Fibroblast of lung (primary cell): Measurements from ENCODE around the gene MBD4. TPM values are rescaled to one million over a fixed set of nuclear protein-coding genes. Genes with fewer than 3 reads are reported as not detected.

Experiments
- DNase-seq, 2 donors: peaks; one replicate each; pipeline versions ENCODE4 v3.0.0 to v3.0.0-alpha.2; 2010; ENCODE audit warnings: low read depth in 2 of 2
- H2AFZ ChIP-seq: 2 replicates; pipeline ENCODE4 v1.5.1; 2012; ENCODE audit warnings: low read length, control low read depth, inconsistent platforms
- H3K27ac ChIP-seq: 2 replicates; pipeline ENCODE4 v1.5.1; 2011; ENCODE audit warnings: low read length, control low read depth; ENCODE audit not compliant: insufficient read depth
- H3K27me3 ChIP-seq: 2 replicates; pipeline ENCODE4 v1.5.1; 2011; ENCODE audit warnings: mild to moderate bottlenecking, low read length; ENCODE audit not compliant: control insufficient read depth, insufficient read depth
- H3K36me3 ChIP-seq: 2 replicates; pipeline ENCODE4 v1.5.1; 2011; ENCODE audit warnings: low read length; ENCODE audit not compliant: control insufficient read depth, insufficient read depth
- H3K4me1 ChIP-seq: 2 replicates; pipeline ENCODE4 v1.5.1; 2011; ENCODE audit warnings: low read length; ENCODE audit not compliant: control insufficient read depth, insufficient read depth; ENCODE audit errors: extremely low read depth
- H3K4me2 ChIP-seq: 2 replicates; pipeline ENCODE4 v1.5.1; 2011; ENCODE audit warnings: low read length, control low read depth; ENCODE audit not compliant: insufficient read depth; ENCODE audit errors: extremely low read depth
- H3K4me3 ChIP-seq, 4 experiments: fragments of 200-600 bp in 1 of 4; sonication (generic) in 1 of 4; replicated peaks in 1 of 4; 2 replicates each; pipeline ENCODE4 v1.5.1; 2011 to 2016; ENCODE audit warnings: low read length in 4 of 4, low read depth in 3 of 4, mild to moderate bottlenecking in 3 of 4, control low read depth in 2 of 4, inconsistent platforms in 1 of 4, mixed read lengths in 1 of 4; ENCODE audit not compliant: insufficient read depth in 1 of 4; ENCODE audit errors: control extremely low read depth in 1 of 4
- H3K79me2 ChIP-seq: 2 replicates; pipeline ENCODE4 v1.5.1; 2012; ENCODE audit warnings: mild to moderate bottlenecking, low read length, inconsistent platforms; ENCODE audit not compliant: control insufficient read depth, insufficient read depth
- H3K9ac ChIP-seq: 2 replicates; pipeline ENCODE4 v1.5.1; 2011; ENCODE audit warnings: mild to moderate bottlenecking, low read length, control low read depth; ENCODE audit not compliant: insufficient read depth
- H3K9me3 ChIP-seq: 2 replicates; pipeline ENCODE4 v1.5.1; 2012; ENCODE audit warnings: low read depth, low read length; ENCODE audit not compliant: control insufficient read depth, insufficient read depth
- H4K20me1 ChIP-seq: 2 replicates; pipeline ENCODE4 v1.5.1; 2011; ENCODE audit warnings: low read length; ENCODE audit not compliant: control insufficient read depth, insufficient read depth; ENCODE audit errors: extremely low read depth
- EZH2 ChIP-seq: IDR thresholded peaks from 2 replicates; pipeline ENCODE4 v1.5.1; 2012; ENCODE audit warnings: low read length, control low read depth, mild to moderate bottlenecking; ENCODE audit errors: missing control alignments
- polyA plus RNA-seq, 2 donors: library from polyadenylated mRNA; depleted of rRNA in 1 of 2; stranded (reverse) in 1 of 2; unstranded in 1 of 2; fragments of >200 nt; gene quantifications; 2 replicates each; pipeline ENCODE4 v1.2.1, GENCODE V29; 2011 to 2012; ENCODE audit warnings: missing spikeins in 1 of 2
- total RNA-seq: library from RNA; depleted of rRNA; stranded (reverse); fragments of >200 nt; gene quantifications from 2 replicates; pipeline ENCODE4 v1.2.1, GENCODE V29; 2014
- TF ChIP-seq, protein P1 (sequence below), 2 donors: IDR thresholded peaks in 1 of 2; conservative IDR thresholded peaks in 1 of 2; 1 replicate in 1 of 2; 2 replicates in 1 of 2; pipeline ENCODE4 v1.5.1; 2011 to 2012; ENCODE audit warnings: low read length in 2 of 2, control low read depth in 1 of 2, inconsistent platforms in 1 of 2, low read depth in 1 of 2, mild to moderate bottlenecking in 1 of 2

MBD4 gene
- total and polyA plus RNA-seq, 2 donors (not counting 1 experiment from before 2014, with no cell fraction given), result 27.4 to 35.5 TPM

- Histone ChIP-seq H3K4me2 (no peak overlapping the region), H3K27me3 (no peaks in the 10 kb centered on the region), H3K9me3 (no peaks in the 10 kb centered on the region), H3K27ac (no peak overlapping the region), H4K20me1 (no peaks in the 10 kb centered on the region), H3K4me3 (no peak overlapping the region), H2AFZ (no peak overlapping the region), H3K4me1 (peaks cover 2% of the 10 kb centered on the region), H3K36me3 (peaks cover 13% of the 10 kb centered on the region), H3K79me2 (no peaks in the 10 kb centered on the region), H3K9ac (no peak overlapping the region)
- DNase-seq, result no peak
- TF ChIP-seq, protein P1, sequence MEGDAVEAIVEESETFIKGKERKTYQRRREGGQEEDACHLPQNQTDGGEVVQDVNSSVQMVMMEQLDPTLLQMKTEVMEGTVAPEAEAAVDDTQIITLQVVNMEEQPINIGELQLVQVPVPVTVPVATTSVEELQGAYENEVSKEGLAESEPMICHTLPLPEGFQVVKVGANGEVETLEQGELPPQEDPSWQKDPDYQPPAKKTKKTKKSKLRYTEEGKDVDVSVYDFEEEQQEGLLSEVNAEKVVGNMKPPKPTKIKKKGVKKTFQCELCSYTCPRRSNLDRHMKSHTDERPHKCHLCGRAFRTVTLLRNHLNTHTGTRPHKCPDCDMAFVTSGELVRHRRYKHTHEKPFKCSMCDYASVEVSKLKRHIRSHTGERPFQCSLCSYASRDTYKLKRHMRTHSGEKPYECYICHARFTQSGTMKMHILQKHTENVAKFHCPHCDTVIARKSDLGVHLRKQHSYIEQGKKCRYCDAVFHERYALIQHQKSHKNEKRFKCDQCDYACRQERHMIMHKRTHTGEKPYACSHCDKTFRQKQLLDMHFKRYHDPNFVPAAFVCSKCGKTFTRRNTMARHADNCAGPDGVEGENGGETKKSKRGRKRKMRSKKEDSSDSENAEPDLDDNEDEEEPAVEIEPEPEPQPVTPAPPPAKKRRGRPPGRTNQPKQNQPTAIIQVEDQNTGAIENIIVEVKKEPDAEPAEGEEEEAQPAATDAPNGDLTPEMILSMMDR (conservative IDR thresholded peaks at IDR 0.05 in 1 of 2, IDR thresholded peaks at IDR 0.05 in 1 of 2; ENCODE audit: low read depth in 1 of 2, low read length in 2 of 2), result no peak
- TF ChIP-seq EZH2, result no peak
Observed at GRCh38 chr3:129432036-129432435, 7.7 kb downstream of the MBD4 start.

DNA sequence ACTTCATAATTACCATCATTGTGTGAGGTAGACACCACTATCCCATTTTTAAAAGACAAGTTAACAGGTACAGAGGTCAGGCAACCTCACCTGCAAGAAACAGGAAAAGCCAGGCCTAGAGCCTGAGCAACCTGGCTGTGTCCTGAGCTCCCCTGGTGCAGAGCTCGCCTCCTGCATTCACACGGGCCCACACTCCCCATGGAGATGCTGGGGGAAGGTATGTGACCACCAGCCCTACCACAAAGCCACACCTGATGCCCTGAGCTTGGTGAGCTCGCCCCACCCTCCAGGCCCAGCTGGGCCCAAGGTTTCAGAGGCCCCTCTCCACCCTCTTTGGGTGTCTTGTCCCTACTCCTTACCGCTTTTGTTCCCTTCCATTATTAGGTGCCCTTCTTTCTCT lies 10.1 kb downstream of the MBD4 start:
- Histone ChIP-seq H3K4me3 (no peak overlapping the region), H3K9ac (no peak overlapping the region), H3K4me2 (no peak overlapping the region), H3K4me1 (peaks cover 2% of the 10 kb centered on the region), H3K27ac (no peak overlapping the region), H3K27me3 (no peaks in the 10 kb centered on the region), H3K79me2 (no peaks in the 10 kb centered on the region), H4K20me1 (no peaks in the 10 kb centered on the region), H3K36me3 (peaks cover 13% of the 10 kb centered on the region), H2AFZ (no peak overlapping the region), H3K9me3 (no peaks in the 10 kb centered on the region)
- TF ChIP-seq EZH2, result no peak
- TF ChIP-seq, protein P1 (conservative IDR thresholded peaks at IDR 0.05 in 1 of 2, IDR thresholded peaks at IDR 0.05 in 1 of 2; ENCODE audit: low read depth in 1 of 2, low read length in 2 of 2), result no peak
- no peak for DNase-seq

GRCh38 chr3:129429080-129429451 lies 10.7 kb downstream of the MBD4 start:
- Histone ChIP-seq H3K36me3 (peaks cover 13% of the 10 kb centered on the region), H3K9me3 (no peaks in the 10 kb centered on the region), H3K4me2 (peak overlapping the region; percentile 56), H3K4me1 (peaks cover 2% of the 10 kb centered on the region), H3K79me2 (no peaks in the 10 kb centered on the region), H3K27me3 (no peaks in the 10 kb centered on the region), H3K4me3 (peak overlapping the region in 2 of 4 experiments; percentile 4 to 66), H3K9ac (no peak overlapping the region), H3K27ac (peak overlapping the region; percentile 53), H4K20me1 (no peaks in the 10 kb centered on the region), H2AFZ (peak overlapping the region; percentile 50)
- peak in 1 of 2 donors; percentile 58 for DNase-seq
- TF ChIP-seq, protein P1 (conservative IDR thresholded peaks at IDR 0.05 in 1 of 2, IDR thresholded peaks at IDR 0.05 in 1 of 2; ENCODE audit: low read depth in 1 of 2, low read length in 2 of 2), result no peak
- no peak for TF ChIP-seq EZH2
